ENCODE data around the gene SLC25A11. TPM values are rescaled to one million over a fixed set of nuclear protein-coding genes. Genes with fewer than 3 reads are reported as not detected.

Gene SLC25A11
- 47.5 TPM for total RNA-seq (ENCODE audit: unreplicated experiment)
- long read RNA-seq, transcript SLC25A11-201 (8 exons, 1,897 nt), result major isoform, 83 of 91 reads
- long read RNA-seq, partial matches to known transcripts, result 1 of 91 reads
- long read RNA-seq, other reads (novel, unspliced or antisense), result 4 of 91 reads

GRCh38 chr17:4939796-4940554 lies at the start of gene SLC25A11, which contains the start of gene RNF167:
Gene SLC25A11, minus strand, starts transcription at chr17:4940046. Its CDS starts 136 bp downstream, at chr17:4939910.
Gene RNF167, plus strand, starts transcription at chr17:4940268. Its CDS starts 642 bp downstream, at chr17:4940910.
- Mint-ChIP-seq H3K9me3 (ENCODE audit: unreplicated experiment) (no peaks in the 10 kb centered on the region), H3K27ac (ENCODE audit: unreplicated experiment) (peak within 1 kb of the TSS; percentile 99), H3K27me3 (ENCODE audit: unreplicated experiment) (peaks cover 19% of the 10 kb centered on the region), H3K4me3 (ENCODE audit: unreplicated experiment) (peak within 1 kb of the TSS; percentile 97), H3K36me3 (ENCODE audit: low read depth, unreplicated experiment) (peaks cover 20% of the 10 kb centered on the region), H3K4me1 (ENCODE audit: unreplicated experiment) (peaks cover 26% of the 10 kb centered on the region)
- DNase-seq (ENCODE audit: low spot score), result peak; percentile 91
- TF ChIP-seq CTCF (IDR thresholded peaks at IDR 0.05; ENCODE audit: unreplicated experiment), result no peak

- Mint-ChIP-seq H3K36me3 (ENCODE audit: low read depth, unreplicated experiment) (peaks cover 18% of the 10 kb centered on the region), H3K27ac (ENCODE audit: unreplicated experiment) (no peak overlapping the region), H3K27me3 (ENCODE audit: unreplicated experiment) (peaks cover 18% of the 10 kb centered on the region), H3K4me3 (ENCODE audit: unreplicated experiment) (peak overlapping the region; percentile 85), H3K9me3 (ENCODE audit: unreplicated experiment) (no peaks in the 10 kb centered on the region), H3K4me1 (ENCODE audit: unreplicated experiment) (peaks cover 27% of the 10 kb centered on the region)
- no peak for TF ChIP-seq CTCF (IDR thresholded peaks at IDR 0.05; ENCODE audit: unreplicated experiment)
- DNase-seq (ENCODE audit: low spot score), result no peak
These were observed 48.1 kb upstream of the SLC25A11 start for GRCh38 chr17:4987767-4988567.

GRCh38 chr17:4986951-4987766 lies 47.3 kb upstream of the SLC25A11 start, which contains the start of gene CAMTA2:
Gene CAMTA2, minus strand, starts transcription at chr17:4987675. Its CDS starts 1,453 bp downstream, at chr17:4986222.
- Mint-ChIP-seq H3K4me1 (ENCODE audit: unreplicated experiment) (peaks cover 27% of the 10 kb centered on the region), H3K27me3 (ENCODE audit: unreplicated experiment) (peaks cover 20% of the 10 kb centered on the region), H3K9me3 (ENCODE audit: unreplicated experiment) (no peaks in the 10 kb centered on the region), H3K4me3 (ENCODE audit: unreplicated experiment) (peak within 1 kb of the TSS; percentile 88), H3K27ac (ENCODE audit: unreplicated experiment) (no peak within 1 kb of the TSS), H3K36me3 (ENCODE audit: low read depth, unreplicated experiment) (peaks cover 24% of the 10 kb centered on the region)
- DNase-seq (ENCODE audit: low spot score), result peak; percentile 79
- TF ChIP-seq CTCF (IDR thresholded peaks at IDR 0.05; ENCODE audit: unreplicated experiment), result peak; percentile 82

- Mint-ChIP-seq H3K27me3 (ENCODE audit: unreplicated experiment) (peaks cover 20% of the 10 kb centered on the region), H3K36me3 (ENCODE audit: low read depth, unreplicated experiment) (peaks cover 25% of the 10 kb centered on the region), H3K9me3 (ENCODE audit: unreplicated experiment) (no peaks in the 10 kb centered on the region), H3K4me1 (ENCODE audit: unreplicated experiment) (peaks cover 29% of the 10 kb centered on the region), H3K27ac (ENCODE audit: unreplicated experiment) (peak overlapping the region; percentile 48), H3K4me3 (ENCODE audit: unreplicated experiment) (peak overlapping the region; percentile 88)
- TF ChIP-seq CTCF (IDR thresholded peaks at IDR 0.05; ENCODE audit: unreplicated experiment), result no peak
- DNase-seq (ENCODE audit: low spot score), result no peak
These were observed 46.6 kb upstream of the SLC25A11 start for GRCh38 chr17:4986403-4986802.

Data from endothelial cell (in vitro differentiated cells).